GM18870 (cell line): Measurements from ENCODE around the gene KCNK3.
"Not testable (repeated sequence)": the region's sequence is repeated elsewhere in the genome, so short reads cannot be mapped to it uniquely, and the experiment has no call there.

Source experiments
- ATAC-seq: cut with Tn5 transposase; IDR thresholded peaks from one replicate; pipeline ENCODE4 v1.9.1; 2021; ENCODE audit warnings: moderate library complexity; ENCODE audit not compliant: unreplicated experiment

The KCNK3 gene

GRCh38 chr2:26692279-26692896 lies at the start of gene KCNK3:
Gene KCNK3 (plus strand): TSS chr2:26692722. CDS start chr2:26692876, 154 bp downstream.
- no peak for ATAC-seq

GRCh38 chr2:26644188-26644835 lies 48.2 kb upstream of the KCNK3 start:
- no peak for ATAC-seq

- no peak for ATAC-seq
These were observed 46.8 kb upstream of the KCNK3 start for GRCh38 chr2:26645762-26646161.

GRCh38 chr2:26646986-26647672 lies 45.4 kb upstream of the KCNK3 start:
- no peak for ATAC-seq

GRCh38 chr2:26647981-26648380 lies 44.5 kb upstream of the KCNK3 start:
- no peak for ATAC-seq

GRCh38 chr2:26648516-26648915 lies 44.0 kb upstream of the KCNK3 start:
- ATAC-seq, result no peak

- ATAC-seq, result no peak
These were observed 43.2 kb upstream of the KCNK3 start for GRCh38 chr2:26649322-26649721.

- ATAC-seq, result no peak
These were observed 42.4 kb upstream of the KCNK3 start for GRCh38 chr2:26649992-26650712.

- ATAC-seq, result no peak
These were observed 41.6 kb upstream of the KCNK3 start for GRCh38 chr2:26650713-26651469.

GRCh38 chr2:26651470-26651771 lies 41.1 kb upstream of the KCNK3 start:
- ATAC-seq, result no peak

GRCh38 chr2:26651799-26652198 lies 40.7 kb upstream of the KCNK3 start:
- ATAC-seq, result no peak

GRCh38 chr2:26652361-26653041 lies 40.0 kb upstream of the KCNK3 start:
- no peak for ATAC-seq

GRCh38 chr2:26653207-26654060 lies 39.1 kb upstream of the KCNK3 start:
- ATAC-seq, result no peak

- ATAC-seq, result no peak
These were observed 38.5 kb upstream of the KCNK3 start for GRCh38 chr2:26654061-26654340.

GRCh38 chr2:26655120-26655519 lies 37.4 kb upstream of the KCNK3 start:
- ATAC-seq, result not testable (repeated sequence)

GRCh38 chr2:26655611-26656195 lies 36.8 kb upstream of the KCNK3 start:
- no peak for ATAC-seq

- no peak for ATAC-seq
These were observed 35.3 kb upstream of the KCNK3 start for GRCh38 chr2:26657265-26657664.

- no peak for ATAC-seq
These were observed 33.7 kb upstream of the KCNK3 start for GRCh38 chr2:26658691-26659346.
